Fibroblast of mammary gland (primary cell): ENCODE measurements around the gene CCNB1.
"Not testable (repeated sequence)": the region's sequence is repeated elsewhere in the genome, so short reads cannot be mapped to it uniquely, and the experiment has no call there.

Experiments
- DNase-seq: peaks from one replicate; pipeline ENCODE4 v3.0.0-alpha.2; 2010; ENCODE audit warnings: low read depth
- H3K4me3 ChIP-seq: 2 replicates; pipeline ENCODE4 v1.5.1; 2011; ENCODE audit warnings: low read depth, mild to moderate bottlenecking, low read length, moderate library complexity; ENCODE audit not compliant: control insufficient read depth
- TF ChIP-seq, protein P1 (sequence below): conservative IDR thresholded peaks from 2 replicates; pipeline ENCODE4 v1.5.1; 2011; ENCODE audit warnings: low read depth, low read length, inconsistent platforms; ENCODE audit not compliant: control insufficient read depth, insufficient read depth

Gene CCNB1

DNA sequence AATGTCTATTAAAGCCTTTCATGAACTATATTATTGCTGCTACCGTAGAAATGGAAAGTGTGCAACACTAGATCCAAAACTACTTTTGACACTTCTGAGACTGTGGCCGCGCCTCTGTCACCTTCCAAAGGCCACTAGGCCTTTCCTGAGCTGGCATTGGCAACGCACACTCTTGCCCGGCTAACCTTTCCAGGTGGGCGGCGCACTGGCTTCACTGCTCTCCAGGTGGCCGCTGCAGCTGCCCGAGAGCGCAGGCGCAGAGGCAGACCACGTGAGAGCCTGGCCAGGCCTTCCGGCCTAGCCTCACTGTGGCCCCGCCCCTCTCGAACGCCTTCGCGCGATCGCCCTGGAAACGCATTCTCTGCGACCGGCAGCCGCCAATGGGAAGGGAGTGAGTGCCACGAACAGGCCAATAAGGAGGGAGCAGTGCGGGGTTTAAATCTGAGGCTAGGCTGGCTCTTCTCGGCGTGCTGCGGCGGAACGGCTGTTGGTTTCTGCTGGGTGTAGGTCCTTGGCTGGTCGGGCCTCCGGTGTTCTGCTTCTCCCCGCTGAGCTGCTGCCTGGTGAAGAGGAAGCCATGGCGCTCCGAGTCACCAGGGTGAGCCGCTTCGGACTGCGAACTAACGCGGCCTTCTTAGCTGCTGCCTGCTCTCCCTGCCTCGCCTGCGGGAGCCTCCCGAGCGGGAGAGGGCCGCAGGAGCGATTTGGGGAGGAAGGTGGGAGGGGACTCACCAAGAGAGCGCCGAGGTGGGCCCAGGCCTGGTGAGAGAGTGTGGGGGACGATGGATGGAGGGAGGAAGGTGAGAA is at the start of gene CCNB1:
TSS of gene CCNB1 (plus strand) at position 465 of the 807 bp plus-strand sequence. CDS start at position 578, 113 bp downstream.
- peak; percentile 93 for DNase-seq
- peak within 1 kb of the TSS; percentile 92 for H3K4me3 ChIP-seq
- TF ChIP-seq, protein P1, sequence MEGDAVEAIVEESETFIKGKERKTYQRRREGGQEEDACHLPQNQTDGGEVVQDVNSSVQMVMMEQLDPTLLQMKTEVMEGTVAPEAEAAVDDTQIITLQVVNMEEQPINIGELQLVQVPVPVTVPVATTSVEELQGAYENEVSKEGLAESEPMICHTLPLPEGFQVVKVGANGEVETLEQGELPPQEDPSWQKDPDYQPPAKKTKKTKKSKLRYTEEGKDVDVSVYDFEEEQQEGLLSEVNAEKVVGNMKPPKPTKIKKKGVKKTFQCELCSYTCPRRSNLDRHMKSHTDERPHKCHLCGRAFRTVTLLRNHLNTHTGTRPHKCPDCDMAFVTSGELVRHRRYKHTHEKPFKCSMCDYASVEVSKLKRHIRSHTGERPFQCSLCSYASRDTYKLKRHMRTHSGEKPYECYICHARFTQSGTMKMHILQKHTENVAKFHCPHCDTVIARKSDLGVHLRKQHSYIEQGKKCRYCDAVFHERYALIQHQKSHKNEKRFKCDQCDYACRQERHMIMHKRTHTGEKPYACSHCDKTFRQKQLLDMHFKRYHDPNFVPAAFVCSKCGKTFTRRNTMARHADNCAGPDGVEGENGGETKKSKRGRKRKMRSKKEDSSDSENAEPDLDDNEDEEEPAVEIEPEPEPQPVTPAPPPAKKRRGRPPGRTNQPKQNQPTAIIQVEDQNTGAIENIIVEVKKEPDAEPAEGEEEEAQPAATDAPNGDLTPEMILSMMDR: no peak

DNA sequence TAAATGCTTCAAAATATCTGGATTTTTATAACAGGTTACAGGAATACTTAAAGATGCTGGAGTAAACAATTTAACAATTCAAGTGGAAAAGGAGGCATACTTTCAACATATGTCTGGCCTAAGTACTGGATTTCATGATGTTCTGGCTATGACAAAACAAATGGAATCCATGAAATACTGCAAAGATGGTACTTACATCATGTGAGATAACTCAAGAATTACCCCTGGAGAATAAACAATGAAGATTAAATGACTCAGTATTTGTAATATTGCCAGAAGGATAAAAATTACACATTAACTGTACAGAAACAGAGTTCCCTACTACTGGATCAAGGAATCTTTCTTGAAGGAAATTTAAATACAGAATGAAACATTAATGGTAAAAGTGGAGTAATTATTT is 37.5 kb upstream of the CCNB1 start:
- H3K4me3 ChIP-seq: no peak overlapping the region
- DNase-seq: peak; percentile 92

DNA sequence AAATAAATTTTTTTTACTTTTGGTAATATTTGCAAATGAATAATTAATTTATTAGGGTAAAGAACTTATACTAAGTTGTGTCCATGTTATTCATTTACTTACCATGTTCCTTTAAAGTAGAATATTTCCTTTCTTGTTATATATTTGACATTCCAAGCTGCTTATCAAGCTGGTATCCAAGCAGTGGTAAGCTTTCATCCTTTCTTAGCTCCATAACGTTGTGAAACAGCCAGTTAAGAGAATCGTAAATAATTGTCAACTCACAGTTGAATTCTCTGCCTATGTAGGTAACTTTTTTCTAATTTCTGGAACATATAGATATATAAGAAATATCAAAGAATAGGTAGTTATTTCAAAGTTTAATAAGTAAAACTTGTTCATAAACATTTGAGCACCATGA is 36.7 kb upstream of the CCNB1 start:
- TF ChIP-seq, protein P1: no peak
- H3K4me3 ChIP-seq: no peak overlapping the region
- no peak for DNase-seq

More for the DNA sequence above, 37.5 kb upstream of the CCNB1 start:
- TF ChIP-seq, protein P1: no peak

DNA sequence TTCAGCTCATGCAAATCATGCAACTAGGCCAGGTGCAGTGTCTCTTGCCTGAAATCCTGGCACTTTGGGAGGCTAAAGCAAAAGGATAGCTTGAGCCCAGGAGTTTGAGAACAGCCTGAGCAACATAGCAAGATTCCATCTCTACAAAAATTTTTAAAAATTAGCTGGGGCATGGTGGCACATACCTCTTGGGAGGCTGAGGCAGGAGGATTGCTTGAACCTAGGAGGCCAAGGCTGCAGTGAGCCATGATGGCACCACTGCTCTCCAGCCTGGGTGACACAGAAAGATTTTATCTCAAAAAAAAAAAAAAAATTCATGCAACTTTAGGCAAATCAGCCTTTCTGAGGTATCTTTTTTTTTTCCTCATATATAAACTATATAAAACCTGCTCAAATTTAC is 35.6 kb upstream of the CCNB1 start:
- DNase-seq: no peak
- TF ChIP-seq, protein P1: no peak
- no peak overlapping the region for H3K4me3 ChIP-seq

DNA sequence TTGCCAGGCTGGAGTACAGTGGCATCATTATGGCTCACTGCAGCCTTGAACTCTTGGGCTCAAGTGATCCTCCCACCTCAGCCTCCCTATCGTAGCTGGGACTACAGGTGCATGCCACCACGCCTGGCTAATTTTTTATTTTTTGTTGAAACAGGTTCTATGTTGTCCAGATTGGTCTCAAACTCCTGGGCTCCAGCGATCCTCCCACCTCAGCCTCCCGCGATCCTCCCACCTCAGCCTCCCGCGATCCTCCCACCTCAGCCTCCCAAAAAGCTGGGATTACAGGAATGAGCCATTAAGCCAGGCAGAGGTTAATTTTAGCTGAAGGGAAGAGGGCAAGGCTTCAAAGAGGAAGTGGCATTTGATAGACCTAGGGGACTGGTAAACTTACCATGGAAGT is 32.8 kb upstream of the CCNB1 start:
- TF ChIP-seq, protein P1: no peak
- no peak for DNase-seq
- H3K4me3 ChIP-seq: no peak overlapping the region

DNA sequence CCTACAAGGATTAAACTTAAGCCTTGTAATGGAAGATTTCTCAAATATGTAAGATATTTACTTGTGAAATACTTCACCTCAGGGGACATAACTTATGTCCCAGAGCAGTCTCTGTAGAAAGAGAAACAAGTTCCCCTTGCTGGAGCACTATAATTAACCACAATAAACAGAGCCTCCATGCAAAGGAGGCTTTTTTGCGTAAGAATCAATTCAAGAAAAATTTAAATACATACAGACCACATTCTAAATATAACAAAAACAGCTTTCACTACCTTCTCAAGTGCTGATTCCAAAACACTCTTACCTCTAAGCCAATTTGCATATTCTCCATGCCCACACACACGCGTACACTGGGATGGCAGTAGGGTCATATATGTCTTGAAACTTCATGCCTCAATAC is 30.7 kb upstream of the CCNB1 start:
- TF ChIP-seq, protein P1: no peak
- H3K4me3 ChIP-seq: no peak overlapping the region
- peak; percentile 10 for DNase-seq

DNA sequence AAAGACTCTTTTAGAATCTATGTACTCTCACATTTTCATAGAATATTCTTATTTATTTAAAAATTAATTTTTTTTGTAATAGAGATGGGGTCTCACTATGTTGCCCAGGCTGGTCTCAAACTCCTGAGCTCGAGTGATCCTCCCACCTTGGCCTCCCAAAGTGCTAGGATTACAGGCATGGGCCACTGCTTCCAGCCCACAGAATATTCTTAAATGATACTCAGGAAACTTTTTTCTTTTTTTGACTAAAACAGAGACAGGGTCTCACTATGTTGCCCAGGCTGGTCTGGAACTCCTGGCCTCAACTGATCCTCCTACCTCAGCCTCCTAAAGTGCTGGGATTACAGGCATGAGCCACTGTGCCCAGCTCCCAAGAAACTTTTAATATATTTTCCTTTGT is 29.7 kb upstream of the CCNB1 start:
- H3K4me3 ChIP-seq, DNase-seq: not testable (repeated sequence)
